GM12801 (cell line): ENCODE measurements around the gene SLC35G3.
"Not testable (repeated sequence)": the region's sequence is repeated elsewhere in the genome, so short reads cannot be mapped to it uniquely, and the experiment has no call there.

Source experiments
- CTCF ChIP-seq: IDR thresholded peaks from one replicate; pipeline ENCODE4 v1.5.1; 2011; ENCODE audit warnings: control low read depth; ENCODE audit not compliant: insufficient read length; ENCODE audit errors: extremely low read depth

SLC35G3 gene

DNA sequence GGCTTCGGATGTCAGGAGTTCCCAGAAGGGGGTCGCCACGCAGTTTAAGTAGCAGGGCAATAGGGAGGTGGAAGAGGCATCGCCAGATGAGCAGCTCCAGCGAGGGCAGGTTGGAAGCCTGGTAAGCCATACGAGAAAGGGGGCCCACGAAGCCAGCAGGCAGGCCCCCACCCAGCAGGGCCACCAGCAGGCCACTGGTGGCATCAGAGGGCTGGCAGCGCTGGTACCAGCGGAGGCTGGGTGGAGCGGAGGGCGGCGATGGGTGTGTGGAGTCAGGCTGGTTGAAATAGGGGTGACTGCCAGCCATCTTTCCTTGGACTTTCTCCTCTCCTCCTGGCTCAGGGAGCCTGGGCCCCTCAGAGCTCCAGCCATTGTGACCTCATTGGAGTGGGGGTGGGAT is at the start of gene SLC35G3:
Gene SLC35G3, minus strand, starts transcription at position 393 of the 400 bp plus-strand sequence. Its CDS starts 86 bp downstream, at position 307.
- not testable (repeated sequence) for TF ChIP-seq CTCF

DNA sequence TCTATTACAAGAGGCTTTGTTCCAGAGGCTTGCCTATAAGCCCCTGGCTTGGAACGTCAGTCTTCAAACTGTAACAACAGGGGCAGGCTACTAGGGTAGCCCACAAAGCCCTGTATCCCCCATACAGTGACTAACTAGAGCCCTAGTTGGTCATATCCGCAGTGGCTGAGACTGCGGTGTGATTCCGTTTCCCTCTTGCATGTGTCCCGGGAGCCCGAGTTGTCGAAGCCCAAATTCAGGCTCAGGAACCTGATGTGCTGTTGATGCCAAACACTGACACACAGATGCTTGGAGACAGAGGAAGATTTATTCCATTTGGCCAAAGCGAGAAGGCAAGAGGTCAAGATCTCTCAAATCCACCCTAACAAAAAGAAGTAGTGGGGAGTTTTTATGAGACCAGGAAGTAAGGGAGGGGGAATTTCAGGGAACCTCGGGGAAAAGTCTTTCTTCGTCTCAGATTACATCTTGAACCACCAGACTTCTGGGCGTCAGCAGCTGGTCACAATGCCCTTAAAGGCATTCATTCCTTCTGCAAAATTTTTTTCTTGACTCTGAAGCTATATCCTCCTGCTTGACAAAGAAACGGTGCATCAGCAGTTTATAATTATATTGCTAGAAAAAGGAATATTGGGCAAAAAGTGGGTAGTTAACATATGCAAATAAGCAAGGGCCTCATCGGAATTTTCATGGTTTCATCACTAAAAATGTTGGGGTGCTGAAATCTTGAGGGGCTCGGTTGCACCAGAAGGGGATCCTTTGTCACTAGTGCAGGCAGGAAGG is 49.6 kb upstream of the SLC35G3 start:
- no peak for TF ChIP-seq CTCF

DNA sequence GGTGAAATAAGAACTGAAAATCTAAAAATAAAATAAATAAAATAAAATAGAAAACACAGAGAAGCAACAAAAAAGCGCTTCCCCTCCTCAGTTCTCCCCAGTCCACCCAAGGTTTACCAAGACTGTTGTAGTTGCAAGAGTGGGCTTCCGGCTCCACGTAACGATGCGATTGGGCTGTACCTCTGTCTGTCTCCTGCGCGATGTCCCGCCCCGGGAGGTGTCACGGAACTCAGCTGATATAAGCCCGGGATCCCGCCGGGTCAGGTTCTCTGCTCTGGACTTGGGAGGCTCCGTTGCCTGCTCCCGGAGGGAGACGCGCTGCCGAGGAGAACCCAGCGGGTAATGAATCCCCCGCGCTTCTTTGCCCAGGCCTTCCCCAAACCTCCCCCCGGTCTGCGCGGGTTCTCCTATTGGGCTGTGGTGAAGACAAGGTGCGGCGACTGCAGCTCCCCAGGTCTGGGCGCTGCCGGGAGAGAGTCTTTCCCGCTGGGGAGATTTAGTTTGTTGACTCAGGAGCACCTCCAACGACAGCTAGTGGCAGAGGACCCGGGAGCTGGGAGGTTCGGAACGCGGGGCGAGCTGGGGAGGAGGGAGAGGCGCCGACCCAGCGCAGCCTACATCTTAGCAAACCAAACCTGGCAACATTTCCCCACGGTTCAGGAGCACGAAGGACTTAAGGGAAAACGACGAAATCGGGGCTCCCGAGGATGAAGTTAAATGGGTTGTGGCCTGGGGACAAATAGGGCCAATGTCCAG is 48.8 kb upstream of the SLC35G3 start, which contains the start of gene SLFN5:
Gene SLFN5, plus strand, starts transcription at position 268 of the 756 bp plus-strand sequence. CDS start 15,619 bp downstream, outside the sequence.
- no peak for TF ChIP-seq CTCF

DNA sequence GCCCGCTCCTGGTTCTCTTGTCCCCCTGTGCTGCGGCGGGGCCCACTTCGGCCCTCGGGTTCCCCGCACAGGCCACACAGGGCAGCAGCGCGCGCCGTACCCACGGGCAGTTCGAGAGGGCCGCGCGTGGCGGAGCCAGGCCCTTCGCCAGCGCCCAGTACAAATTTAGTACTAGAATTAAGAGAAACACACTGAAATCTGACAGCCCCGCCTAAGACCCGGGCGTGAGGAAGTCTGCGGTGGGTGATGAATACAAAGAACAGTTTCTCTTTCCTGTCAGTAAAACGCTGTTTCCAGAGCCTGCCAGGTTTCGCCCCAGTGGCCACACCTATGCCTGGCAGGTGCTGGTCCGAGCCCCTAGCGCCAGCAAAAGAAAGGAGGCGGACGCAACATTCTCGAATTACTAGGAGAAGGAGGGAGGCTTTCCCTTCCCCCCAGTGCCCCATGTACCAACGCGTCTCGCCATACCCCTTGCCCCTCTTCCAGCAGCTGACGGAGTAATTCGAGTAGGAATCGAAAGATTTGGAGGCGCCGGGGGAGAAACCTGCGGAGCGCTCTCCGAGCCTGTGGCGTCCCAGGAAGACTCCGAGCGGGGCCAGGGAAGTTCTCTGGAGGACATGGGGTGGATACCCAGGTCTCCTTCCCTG is 48.1 kb upstream of the SLC35G3 start:
- no peak for TF ChIP-seq CTCF

DNA sequence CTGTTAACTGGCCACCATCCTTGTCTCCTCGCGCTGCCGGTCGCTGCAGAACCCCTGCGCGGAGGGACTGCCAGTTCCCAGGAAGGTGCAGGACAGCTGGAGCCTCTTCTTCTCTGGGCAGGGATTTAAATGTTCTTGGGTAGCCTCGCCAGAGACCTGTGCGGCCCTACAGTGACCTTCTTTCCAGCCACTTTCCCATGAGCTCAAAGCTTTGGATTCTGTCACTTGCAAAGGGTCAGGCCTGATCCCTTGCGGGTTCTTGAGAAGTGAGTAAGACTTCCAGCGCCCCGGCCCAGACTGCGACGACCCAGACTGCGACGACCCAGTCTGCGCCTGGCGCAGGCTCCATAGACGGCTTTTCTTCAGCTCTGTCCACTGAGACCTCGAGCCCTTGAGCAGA is 47.3 kb upstream of the SLC35G3 start:
- no peak for TF ChIP-seq CTCF

DNA sequence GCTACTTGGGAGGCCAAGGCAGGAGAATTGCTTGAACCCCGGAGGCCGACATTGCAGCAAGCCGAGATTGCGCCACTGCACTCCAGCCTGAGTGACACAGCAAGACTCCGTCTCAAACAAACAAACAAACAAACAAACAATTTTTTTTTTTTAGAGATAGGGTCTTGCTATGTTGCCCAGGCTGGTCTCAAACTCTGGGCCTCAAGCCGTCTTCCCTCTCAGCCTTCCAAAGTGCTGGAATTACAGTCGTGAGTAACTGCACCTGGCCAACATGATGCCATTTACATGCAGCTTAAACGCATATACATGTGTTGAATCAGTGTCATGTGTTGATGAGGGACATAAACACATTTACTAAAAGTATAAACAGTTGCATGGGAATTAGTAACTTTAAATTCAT is 46.7 kb upstream of the SLC35G3 start:
- TF ChIP-seq CTCF, result no peak

- TF ChIP-seq CTCF, result no peak
Observed at GRCh38 chr17:35239823-35240222, 45.6 kb upstream of the SLC35G3 start.
